HG02884 (cell line): ENCODE measurements around the gene NSD2.

Experiments used
- ATAC-seq: cut with Tn5 transposase; IDR thresholded peaks from one replicate; pipeline ENCODE4 v1.9.1; 2021; ENCODE audit warnings: mild to moderate bottlenecking, moderate library complexity; ENCODE audit not compliant: unreplicated experiment

The NSD2 gene

GRCh38 chr4:1940566-1940965, 69.4 kb downstream of the NSD2 start:
- ATAC-seq: no peak

- no peak for ATAC-seq
These were observed 72.7 kb downstream of the NSD2 start for GRCh38 chr4:1943928-1944327.

- no peak for ATAC-seq
These were observed 74.1 kb downstream of the NSD2 start for GRCh38 chr4:1945124-1945895.

- no peak for ATAC-seq
These were observed 74.7 kb downstream of the NSD2 start for GRCh38 chr4:1945912-1946311.

- ATAC-seq: no peak
These were observed 77.0 kb downstream of the NSD2 start for GRCh38 chr4:1948232-1948631.

- ATAC-seq: no peak
These were observed 77.8 kb downstream of the NSD2 start for GRCh38 chr4:1948892-1949436.

GRCh38 chr4:1950369-1950768, 79.2 kb downstream of the NSD2 start:
- no peak for ATAC-seq

GRCh38 chr4:1952058-1952700, 81.0 kb downstream of the NSD2 start:
- no peak for ATAC-seq

- no peak for ATAC-seq
These were observed 81.5 kb downstream of the NSD2 start for GRCh38 chr4:1952719-1953118.

- no peak for ATAC-seq
These were observed 82.1 kb downstream of the NSD2 start for GRCh38 chr4:1953335-1953734.

GRCh38 chr4:1956631-1957030, 85.4 kb downstream of the NSD2 start:
- ATAC-seq: no peak

GRCh38 chr4:1958276-1959103, 87.3 kb downstream of the NSD2 start:
- ATAC-seq: no peak

- ATAC-seq: no peak
These were observed 87.9 kb downstream of the NSD2 start for GRCh38 chr4:1959104-1959384.

GRCh38 chr4:1960170-1960825, 89.1 kb downstream of the NSD2 start:
- no peak for ATAC-seq

- no peak for ATAC-seq
These were observed 89.8 kb downstream of the NSD2 start for GRCh38 chr4:1961038-1961437.

GRCh38 chr4:1961563-1961962, 90.4 kb downstream of the NSD2 start:
- no peak for ATAC-seq

- no peak for ATAC-seq
These were observed 91.8 kb downstream of the NSD2 start for GRCh38 chr4:1962980-1963379.

- ATAC-seq: no peak
These were observed 93.2 kb downstream of the NSD2 start for GRCh38 chr4:1964443-1964842.

- ATAC-seq: no peak
These were observed 93.8 kb downstream of the NSD2 start for GRCh38 chr4:1964971-1965370.

GRCh38 chr4:1967512-1968149, 96.4 kb downstream of the NSD2 start:
- ATAC-seq: no peak
